Ascending aorta (tissue), 2 donors: ENCODE results near the gene RNF224. TPM values are rescaled to one million over a fixed set of nuclear protein-coding genes. Genes with fewer than 3 reads are reported as not detected.

ENCODE experiments used
- DNase-seq, 2 donors: peaks; one replicate each; pipeline ENCODE4 v3.0.0-alpha.2; 2019; ENCODE audit warnings: low spot score in 2 of 2
- H3K27ac ChIP-seq, 2 donors: fragments of 200-600 bp; sonication (generic); one replicate each; pipeline ENCODE4 v1.5.1; 2016 to 2017; ENCODE audit warnings: mild to moderate bottlenecking in 1 of 2
- H3K27me3 ChIP-seq: fragments of 200-600 bp; sonication (generic); one replicate; pipeline ENCODE4 v1.5.1; 2017
- H3K36me3 ChIP-seq, 2 donors: fragments of 200-600 bp; sonication (generic); one replicate each; pipeline ENCODE4 v1.5.1; 2016
- H3K4me1 ChIP-seq, 2 donors: fragments of 200-600 bp; sonication (generic); one replicate each; pipeline ENCODE4 v1.5.1; 2016 to 2017; ENCODE audit warnings: mild to moderate bottlenecking in 1 of 2
- H3K4me3 ChIP-seq, 2 donors: fragments of 200-600 bp; sonication (generic); one replicate each; pipeline ENCODE4 v1.5.1; 2016 to 2017; ENCODE audit warnings: mild to moderate bottlenecking in 1 of 2
- H3K9me3 ChIP-seq, 2 donors: fragments of 200-600 bp; sonication (generic); one replicate each; pipeline ENCODE4 v1.5.1; 2016
- intact Hi-C: fragments of 100-400 bp; cut with DNase I; formaldehyde crosslinking; loops from one replicate; pipeline ENCODE4 v1.15.1; 2023
- total RNA-seq: library from RNA; depleted of rRNA; stranded (reverse); fragments of >200 nt; gene quantifications from one replicate; pipeline ENCODE4 v1.1.0, GENCODE V29; 2016
- TF ChIP-seq, protein P1 (sequence below), 3 experiments: fragments of 200-600 bp in 2 of 3; fragments of 450-650 bp in 1 of 3; sonication (generic) in 2 of 3; IDR thresholded peaks; one replicate each; pipeline ENCODE4 v1.5.1; 2016 to 2019; ENCODE audit warnings: antibody characterized with exemption in 3 of 3, mild to moderate bottlenecking in 1 of 3, moderate library complexity in 1 of 3

The RNF224 gene
- total RNA-seq, 1 donor from 2014 or later = not detected

DNA sequence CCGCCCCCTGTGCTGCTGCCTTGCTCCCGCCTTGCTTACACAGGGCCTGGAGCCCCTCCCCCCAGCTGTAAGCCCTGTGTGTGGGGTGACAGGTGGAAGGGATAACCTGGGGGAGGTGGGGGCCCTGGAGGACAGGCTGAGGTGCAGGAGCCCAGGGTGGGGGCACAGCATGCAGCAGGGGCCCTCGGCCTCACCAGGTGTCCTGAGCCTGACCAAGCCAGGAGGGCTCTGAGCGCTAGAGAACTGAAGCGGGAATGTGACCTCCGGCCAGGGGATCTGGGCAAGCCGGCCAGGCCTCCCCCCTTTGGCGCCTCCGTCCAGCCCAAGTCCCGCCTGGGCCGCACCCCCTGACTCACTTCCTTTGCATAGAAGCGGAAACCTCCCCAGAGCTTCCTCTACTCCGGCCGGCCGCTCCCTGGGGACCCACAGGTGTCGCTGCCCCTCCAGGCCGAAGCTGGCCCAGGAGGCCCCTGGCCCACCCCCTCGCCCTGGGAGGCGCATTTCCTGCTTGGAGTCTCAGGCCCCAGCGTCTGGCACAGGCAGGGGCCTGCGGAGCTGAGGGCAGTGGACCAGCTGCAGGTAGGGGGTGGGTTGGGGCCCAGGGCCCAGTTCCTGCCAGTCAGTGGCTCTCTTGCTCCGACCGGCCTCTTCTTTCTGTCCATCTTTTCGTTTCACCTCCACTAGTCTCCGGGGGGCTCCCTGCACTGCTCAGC, 50.2 kb downstream of the RNF224 start, which contains the start of gene TOR4A:
Gene TOR4A, plus strand, starts transcription at position 398 of the 713 bp plus-strand sequence. CDS start 964 bp downstream, outside the sequence.
- TF ChIP-seq, protein P1, sequence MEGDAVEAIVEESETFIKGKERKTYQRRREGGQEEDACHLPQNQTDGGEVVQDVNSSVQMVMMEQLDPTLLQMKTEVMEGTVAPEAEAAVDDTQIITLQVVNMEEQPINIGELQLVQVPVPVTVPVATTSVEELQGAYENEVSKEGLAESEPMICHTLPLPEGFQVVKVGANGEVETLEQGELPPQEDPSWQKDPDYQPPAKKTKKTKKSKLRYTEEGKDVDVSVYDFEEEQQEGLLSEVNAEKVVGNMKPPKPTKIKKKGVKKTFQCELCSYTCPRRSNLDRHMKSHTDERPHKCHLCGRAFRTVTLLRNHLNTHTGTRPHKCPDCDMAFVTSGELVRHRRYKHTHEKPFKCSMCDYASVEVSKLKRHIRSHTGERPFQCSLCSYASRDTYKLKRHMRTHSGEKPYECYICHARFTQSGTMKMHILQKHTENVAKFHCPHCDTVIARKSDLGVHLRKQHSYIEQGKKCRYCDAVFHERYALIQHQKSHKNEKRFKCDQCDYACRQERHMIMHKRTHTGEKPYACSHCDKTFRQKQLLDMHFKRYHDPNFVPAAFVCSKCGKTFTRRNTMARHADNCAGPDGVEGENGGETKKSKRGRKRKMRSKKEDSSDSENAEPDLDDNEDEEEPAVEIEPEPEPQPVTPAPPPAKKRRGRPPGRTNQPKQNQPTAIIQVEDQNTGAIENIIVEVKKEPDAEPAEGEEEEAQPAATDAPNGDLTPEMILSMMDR (IDR thresholded peaks at IDR 0.05) = peak in 1 of 3 experiments; percentile 17
- peak within 1 kb of the TSS; percentile 55 to 63 for H3K4me3 ChIP-seq
- peak; percentile 63 to 91 for DNase-seq

DNA sequence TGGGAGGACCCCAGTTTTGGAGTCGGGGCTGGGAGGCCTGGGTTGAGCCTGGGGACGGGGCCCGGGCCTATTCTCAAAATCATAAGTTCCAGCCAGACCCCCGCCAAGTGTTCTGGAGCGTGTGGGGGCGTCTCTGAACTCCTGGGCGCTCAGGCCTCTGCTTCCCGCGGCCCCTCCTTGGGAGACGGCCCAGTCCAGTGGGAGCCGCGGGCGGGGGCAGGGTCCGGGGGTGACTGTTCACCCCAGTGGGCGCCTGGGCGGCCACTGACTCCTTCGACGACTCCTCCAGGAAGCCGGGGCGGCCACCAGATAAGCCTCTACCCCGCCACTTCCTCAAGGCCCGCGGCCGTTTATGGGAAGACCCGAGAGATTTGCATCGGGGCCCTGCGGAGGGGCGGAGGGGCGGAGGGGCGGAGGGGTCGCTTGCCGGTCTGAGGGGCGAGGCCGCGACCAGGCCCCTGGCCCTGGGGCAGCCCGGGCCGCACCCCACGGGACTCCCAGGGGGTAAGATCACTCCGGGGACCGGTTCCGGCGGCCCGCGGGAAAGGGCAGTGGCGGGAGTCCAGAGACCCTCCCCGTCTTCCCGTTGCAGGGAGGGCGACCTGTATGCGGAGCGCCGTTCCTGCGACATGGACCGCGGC, 50.9 kb downstream of the RNF224 start:
- H3K27ac ChIP-seq = peak overlapping the region; percentile 79 to 81
- TF ChIP-seq, protein P1 (IDR thresholded peaks at IDR 0.05) = no peak
- H3K4me1 ChIP-seq = peaks cover 4 to 12% of the 10 kb centered on the region in 2 donors
- peaks cover 15 to 31% of the 10 kb centered on the region in 2 donors for H3K36me3 ChIP-seq
- no peaks in the 10 kb centered on the region for H3K27me3 ChIP-seq
- intact Hi-C loops = no loop called here
- H3K4me3 ChIP-seq = peak overlapping the region; percentile 55 to 63
- no peak for DNase-seq
- no peaks in the 10 kb centered on the region for H3K9me3 ChIP-seq

More for the DNA sequence above, 50.2 kb downstream of the RNF224 start, which contains the start of gene TOR4A:
- peak within 1 kb of the TSS; percentile 79 to 81 for H3K27ac ChIP-seq
- no peaks in the 10 kb centered on the region for H3K9me3 ChIP-seq
- H3K4me1 ChIP-seq = peaks cover 4 to 12% of the 10 kb centered on the region in 2 donors
- peaks cover 22 to 38% of the 10 kb centered on the region in 2 donors for H3K36me3 ChIP-seq
- no peaks in the 10 kb centered on the region for H3K27me3 ChIP-seq
- intact Hi-C loops = loop anchor here (2.0 kb wide), 1 partner anchor 23 kb away; the partner anchor contains the start of gene NELFB

Other genes with a start within 250 kb of the RNF224 start
- gene PTGDS, start 250.0 kb upstream of the RNF224 start, total RNA-seq = 68.3 TPM
- gene LCNL1, start 244.5 kb upstream of the RNF224 start, total RNA-seq = not detected
- gene PAXX, start 235.1 kb upstream of the RNF224 start, total RNA-seq = 87.0 TPM
- 2.8 TPM for gene CLIC3, start 230.9 kb upstream of the RNF224 start, total RNA-seq
- 102 TPM for gene ABCA2, start 199.3 kb upstream of the RNF224 start, total RNA-seq
- not detected for gene FUT7, start 195.4 kb upstream of the RNF224 start, total RNA-seq
- gene NPDC1, start 181.3 kb upstream of the RNF224 start, total RNA-seq = 579 TPM
- not detected for gene ENTPD2, start 173.4 kb upstream of the RNF224 start, total RNA-seq
- 8.7 TPM for gene SAPCD2, start 156.9 kb upstream of the RNF224 start, total RNA-seq
- gene UAP1L1, start 150.0 kb upstream of the RNF224 start, total RNA-seq = 17.1 TPM
- 85.3 TPM for gene MAN1B1, start 140.5 kb upstream of the RNF224 start, total RNA-seq
- gene DPP7, start 112.8 kb upstream of the RNF224 start, total RNA-seq = 176 TPM
- not detected for gene GRIN1, start 88.3 kb upstream of the RNF224 start, total RNA-seq
- gene LRRC26, start 57.5 kb upstream of the RNF224 start, total RNA-seq = not detected
- not detected for gene TMEM210, start 55.4 kb upstream of the RNF224 start, total RNA-seq
- gene ANAPC2, start 38.9 kb upstream of the RNF224 start, total RNA-seq = 24.1 TPM
- 123 TPM for gene SSNA1, start 38.8 kb upstream of the RNF224 start, total RNA-seq
- 2.8 TPM for gene TPRN, start 26.8 kb upstream of the RNF224 start, total RNA-seq
- 24.3 TPM for gene TMEM203, start 21.9 kb upstream of the RNF224 start, total RNA-seq
- gene NDOR1, start 21.8 kb upstream of the RNF224 start, total RNA-seq = 27.0 TPM
- 6.7 TPM for gene RNF208, start 5.3 kb upstream of the RNF224 start, total RNA-seq
- not detected for gene CYSRT1, start 2.3 kb upstream of the RNF224 start, total RNA-seq
- gene SLC34A3, start 3.4 kb downstream of the RNF224 start, total RNA-seq = not detected
- gene TUBB4B, start 13.8 kb downstream of the RNF224 start, total RNA-seq = 403 TPM
- gene STPG3, start 23.8 kb downstream of the RNF224 start, total RNA-seq = not detected
- 71.7 TPM for gene NELFB, start 27.8 kb downstream of the RNF224 start, total RNA-seq
- gene TOR4A, start 50.2 kb downstream of the RNF224 start, total RNA-seq = 38.3 TPM
- 51.7 TPM for gene NRARP, start 74.8 kb downstream of the RNF224 start, total RNA-seq
- 16.7 TPM for gene EXD3, start 195.7 kb downstream of the RNF224 start, total RNA-seq
- gene NOXA1, start 195.9 kb downstream of the RNF224 start, total RNA-seq = 6.9 TPM
- gene ENTPD8, start 213.9 kb downstream of the RNF224 start, total RNA-seq = not detected
- gene NSMF, start 231.8 kb downstream of the RNF224 start, total RNA-seq = 231 TPM